ENCODE results near the gene DNAJC17.

DNA sequence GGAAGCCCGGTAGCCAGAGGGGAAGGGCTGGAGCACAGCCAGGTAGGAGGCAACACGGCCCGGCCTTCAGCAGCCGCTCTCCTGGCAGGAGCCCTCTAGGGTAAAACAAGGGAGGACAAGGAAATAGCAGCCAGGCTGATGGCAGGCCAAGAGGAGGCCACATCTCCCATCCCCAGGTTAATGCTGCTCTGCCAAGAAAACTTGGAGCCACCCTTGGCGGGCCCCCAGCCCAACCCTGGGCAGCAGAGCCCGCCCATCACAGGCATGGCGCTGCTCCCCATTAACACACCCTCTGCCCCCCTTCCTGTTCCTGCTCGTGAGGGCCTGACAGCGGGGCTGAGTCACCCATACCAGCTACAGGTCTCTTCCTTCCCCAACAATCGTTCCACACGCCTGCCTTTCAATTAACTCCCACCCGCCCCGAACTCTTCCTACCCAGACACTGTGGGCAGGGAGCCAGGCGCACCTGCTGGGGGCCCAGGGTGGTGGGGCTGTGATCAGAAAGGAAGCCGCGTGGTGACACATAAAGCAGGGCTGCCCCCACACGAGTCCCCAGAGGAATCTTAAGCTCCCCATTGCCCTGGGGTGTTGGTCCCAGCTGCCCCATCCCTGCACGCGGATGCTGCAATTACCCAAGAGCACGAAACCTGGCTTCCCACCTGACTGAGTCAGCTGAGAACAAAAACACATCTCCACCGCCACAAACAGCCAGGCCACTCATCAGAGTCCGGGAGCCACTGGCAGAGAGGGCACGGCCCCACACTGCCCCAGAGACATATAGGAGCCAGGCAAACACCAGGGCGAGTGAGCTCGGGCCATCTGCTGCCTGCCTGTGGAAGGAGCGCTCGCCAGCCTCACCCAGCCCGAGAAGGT, 37.8 kb downstream of the DNAJC17 start, which contains the start of gene C15orf62:
- TF ChIP-seq YY1 (IDR thresholded peaks at IDR 0.05) (no peak), GABPA (IDR thresholded peaks at IDR 0.05 in 1 of 2, conservative IDR thresholded peaks at IDR 0.05 in 1 of 2) (no peak), RAD21 (IDR thresholded peaks at IDR 0.05) (no peak), NR2F2 (IDR thresholded peaks at IDR 0.05) (no peak), TAF1 (conservative IDR thresholded peaks at IDR 0.05) (no peak), JUND (IDR thresholded peaks at IDR 0.05) (no peak), RXRA (IDR thresholded peaks at IDR 0.05) (no peak)
- TF ChIP-seq, protein P1, sequence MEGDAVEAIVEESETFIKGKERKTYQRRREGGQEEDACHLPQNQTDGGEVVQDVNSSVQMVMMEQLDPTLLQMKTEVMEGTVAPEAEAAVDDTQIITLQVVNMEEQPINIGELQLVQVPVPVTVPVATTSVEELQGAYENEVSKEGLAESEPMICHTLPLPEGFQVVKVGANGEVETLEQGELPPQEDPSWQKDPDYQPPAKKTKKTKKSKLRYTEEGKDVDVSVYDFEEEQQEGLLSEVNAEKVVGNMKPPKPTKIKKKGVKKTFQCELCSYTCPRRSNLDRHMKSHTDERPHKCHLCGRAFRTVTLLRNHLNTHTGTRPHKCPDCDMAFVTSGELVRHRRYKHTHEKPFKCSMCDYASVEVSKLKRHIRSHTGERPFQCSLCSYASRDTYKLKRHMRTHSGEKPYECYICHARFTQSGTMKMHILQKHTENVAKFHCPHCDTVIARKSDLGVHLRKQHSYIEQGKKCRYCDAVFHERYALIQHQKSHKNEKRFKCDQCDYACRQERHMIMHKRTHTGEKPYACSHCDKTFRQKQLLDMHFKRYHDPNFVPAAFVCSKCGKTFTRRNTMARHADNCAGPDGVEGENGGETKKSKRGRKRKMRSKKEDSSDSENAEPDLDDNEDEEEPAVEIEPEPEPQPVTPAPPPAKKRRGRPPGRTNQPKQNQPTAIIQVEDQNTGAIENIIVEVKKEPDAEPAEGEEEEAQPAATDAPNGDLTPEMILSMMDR (IDR thresholded peaks at IDR 0.05; ENCODE audit: low read depth, low read length, missing input control): no peak
- TF ChIP-seq, protein P2, sequence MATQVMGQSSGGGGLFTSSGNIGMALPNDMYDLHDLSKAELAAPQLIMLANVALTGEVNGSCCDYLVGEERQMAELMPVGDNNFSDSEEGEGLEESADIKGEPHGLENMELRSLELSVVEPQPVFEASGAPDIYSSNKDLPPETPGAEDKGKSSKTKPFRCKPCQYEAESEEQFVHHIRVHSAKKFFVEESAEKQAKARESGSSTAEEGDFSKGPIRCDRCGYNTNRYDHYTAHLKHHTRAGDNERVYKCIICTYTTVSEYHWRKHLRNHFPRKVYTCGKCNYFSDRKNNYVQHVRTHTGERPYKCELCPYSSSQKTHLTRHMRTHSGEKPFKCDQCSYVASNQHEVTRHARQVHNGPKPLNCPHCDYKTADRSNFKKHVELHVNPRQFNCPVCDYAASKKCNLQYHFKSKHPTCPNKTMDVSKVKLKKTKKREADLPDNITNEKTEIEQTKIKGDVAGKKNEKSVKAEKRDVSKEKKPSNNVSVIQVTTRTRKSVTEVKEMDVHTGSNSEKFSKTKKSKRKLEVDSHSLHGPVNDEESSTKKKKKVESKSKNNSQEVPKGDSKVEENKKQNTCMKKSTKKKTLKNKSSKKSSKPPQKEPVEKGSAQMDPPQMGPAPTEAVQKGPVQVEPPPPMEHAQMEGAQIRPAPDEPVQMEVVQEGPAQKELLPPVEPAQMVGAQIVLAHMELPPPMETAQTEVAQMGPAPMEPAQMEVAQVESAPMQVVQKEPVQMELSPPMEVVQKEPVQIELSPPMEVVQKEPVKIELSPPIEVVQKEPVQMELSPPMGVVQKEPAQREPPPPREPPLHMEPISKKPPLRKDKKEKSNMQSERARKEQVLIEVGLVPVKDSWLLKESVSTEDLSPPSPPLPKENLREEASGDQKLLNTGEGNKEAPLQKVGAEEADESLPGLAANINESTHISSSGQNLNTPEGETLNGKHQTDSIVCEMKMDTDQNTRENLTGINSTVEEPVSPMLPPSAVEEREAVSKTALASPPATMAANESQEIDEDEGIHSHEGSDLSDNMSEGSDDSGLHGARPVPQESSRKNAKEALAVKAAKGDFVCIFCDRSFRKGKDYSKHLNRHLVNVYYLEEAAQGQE (IDR thresholded peaks at IDR 0.05): no peak
- TF ChIP-seq, protein P3, sequence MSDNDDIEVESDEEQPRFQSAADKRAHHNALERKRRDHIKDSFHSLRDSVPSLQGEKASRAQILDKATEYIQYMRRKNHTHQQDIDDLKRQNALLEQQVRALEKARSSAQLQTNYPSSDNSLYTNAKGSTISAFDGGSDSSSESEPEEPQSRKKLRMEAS (IDR thresholded peaks at IDR 0.05): no peak
- TF ChIP-seq, protein P4, sequence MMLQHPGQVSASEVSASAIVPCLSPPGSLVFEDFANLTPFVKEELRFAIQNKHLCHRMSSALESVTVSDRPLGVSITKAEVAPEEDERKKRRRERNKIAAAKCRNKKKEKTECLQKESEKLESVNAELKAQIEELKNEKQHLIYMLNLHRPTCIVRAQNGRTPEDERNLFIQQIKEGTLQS (IDR thresholded peaks at IDR 0.05): no peak

Measured in liver (tissue), 3 donors.